HAP-1 (cell line): Measurements from ENCODE around the gene CEP44.

ENCODE experiments used
- DNase-seq, 2 experiments: peaks; one replicate each; pipeline ENCODE4 v3.0.0-alpha.2; 2016 to 2020; ENCODE audit warnings: low spot score in 2 of 2
- H3K27me3 ChIP-seq: fragments of 250-450 bp; sonication (Bioruptor Pico); 2 replicates; pipeline ENCODE4 v1.5.1; 2020; ENCODE audit warnings: low read depth, mild to moderate bottlenecking, moderate library complexity
- H3K36me3 ChIP-seq: fragments of 250-450 bp; sonication (Bioruptor Pico); replicated peaks from 2 replicates; pipeline ENCODE4 v1.5.1; 2020; ENCODE audit warnings: mild to moderate bottlenecking
- H3K4me1 ChIP-seq: fragments of 250-450 bp; sonication (Bioruptor Pico); 2 replicates; pipeline ENCODE4 v1.5.1; 2020; ENCODE audit warnings: mild to moderate bottlenecking
- H3K4me3 ChIP-seq: fragments of 250-450 bp; sonication (Bioruptor Pico); 2 replicates; pipeline ENCODE4 v1.5.1; 2020; ENCODE audit warnings: mild to moderate bottlenecking, moderate library complexity
- H3K9me3 ChIP-seq: fragments of 250-450 bp; sonication (Bioruptor Pico); 2 replicates; pipeline ENCODE4 v1.5.1; 2020; ENCODE audit warnings: mild to moderate bottlenecking, moderate library complexity
- in situ Hi-C: fragments of 300-500 bp; cut with MboI; formaldehyde crosslinking; loops from 3 replicates; pipeline ENCODE4 v1.14.3; 2020; ENCODE audit warnings: low sequenced_read_pairs, inconsistent platforms, mixed read lengths

CEP44 gene

GRCh38 chr4:174318829-174319764 is 35.4 kb downstream of the CEP44 start:
- no peak overlapping the region for H3K4me3 ChIP-seq
- no peaks in the 10 kb centered on the region for H3K27me3 ChIP-seq
- peak in 1 of 2 experiments; percentile 53 for DNase-seq
- H3K9me3 ChIP-seq = no peaks in the 10 kb centered on the region
- in situ Hi-C loops = no loop called here
- H3K4me1 ChIP-seq = no peaks in the 10 kb centered on the region
- peaks cover 15% of the 10 kb centered on the region for H3K36me3 ChIP-seq

DNA sequence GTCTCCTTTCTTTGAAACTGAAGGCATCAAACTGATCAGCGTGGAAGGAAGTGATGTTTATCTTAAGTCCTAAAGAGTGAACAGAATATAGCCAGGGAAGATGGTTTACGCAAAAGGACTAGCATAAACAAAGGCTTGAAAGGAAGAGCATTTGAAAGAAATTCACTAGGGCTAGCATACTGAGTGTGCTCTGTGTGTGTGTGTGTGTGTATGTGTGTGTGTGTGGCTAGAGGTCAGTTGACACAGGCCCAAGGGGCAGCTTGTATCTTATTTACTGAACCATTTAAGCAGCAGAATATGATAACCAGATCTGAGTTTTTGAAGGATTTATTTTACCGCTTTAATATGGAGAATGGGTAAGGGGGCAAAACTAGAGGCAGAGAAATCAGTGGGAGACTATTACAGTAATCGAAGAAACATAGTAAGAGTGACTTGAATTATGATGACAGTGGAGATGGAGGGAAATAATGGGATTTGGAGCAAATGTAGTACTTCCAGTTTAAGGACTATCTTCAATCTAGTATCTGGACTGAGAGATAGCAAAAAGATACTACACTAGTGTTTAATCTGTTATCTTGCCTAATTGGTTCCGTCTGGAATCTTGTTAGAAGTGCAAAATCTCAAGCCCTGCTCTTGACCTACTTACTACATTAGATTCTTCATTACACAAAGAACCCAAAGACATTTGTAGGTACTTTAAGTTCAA is 36.9 kb downstream of the CEP44 start:
- Histone ChIP-seq H3K36me3 (peaks cover 15% of the 10 kb centered on the region), H3K4me1 (no peaks in the 10 kb centered on the region), H3K4me3 (no peak overlapping the region), H3K27me3 (no peaks in the 10 kb centered on the region), H3K9me3 (no peaks in the 10 kb centered on the region)
- no peak for DNase-seq
- in situ Hi-C loops = no loop called here

- in situ Hi-C loops = no loop called here
- no peak overlapping the region for H3K4me3 ChIP-seq
- no peak for DNase-seq
- no peaks in the 10 kb centered on the region for H3K36me3 ChIP-seq
- no peaks in the 10 kb centered on the region for H3K27me3 ChIP-seq
- no peaks in the 10 kb centered on the region for H3K4me1 ChIP-seq
- H3K9me3 ChIP-seq = no peaks in the 10 kb centered on the region
Measured at GRCh38 chr4:174324236-174324635, 40.5 kb downstream of the CEP44 start.

- DNase-seq = no peak
- H3K27me3 ChIP-seq = no peaks in the 10 kb centered on the region
- no peaks in the 10 kb centered on the region for H3K4me1 ChIP-seq
- no peaks in the 10 kb centered on the region for H3K9me3 ChIP-seq
- H3K4me3 ChIP-seq = no peak overlapping the region
- no peaks in the 10 kb centered on the region for H3K36me3 ChIP-seq
- in situ Hi-C loops = no loop called here
Measured at GRCh38 chr4:174324725-174325124, 41.0 kb downstream of the CEP44 start.

DNA sequence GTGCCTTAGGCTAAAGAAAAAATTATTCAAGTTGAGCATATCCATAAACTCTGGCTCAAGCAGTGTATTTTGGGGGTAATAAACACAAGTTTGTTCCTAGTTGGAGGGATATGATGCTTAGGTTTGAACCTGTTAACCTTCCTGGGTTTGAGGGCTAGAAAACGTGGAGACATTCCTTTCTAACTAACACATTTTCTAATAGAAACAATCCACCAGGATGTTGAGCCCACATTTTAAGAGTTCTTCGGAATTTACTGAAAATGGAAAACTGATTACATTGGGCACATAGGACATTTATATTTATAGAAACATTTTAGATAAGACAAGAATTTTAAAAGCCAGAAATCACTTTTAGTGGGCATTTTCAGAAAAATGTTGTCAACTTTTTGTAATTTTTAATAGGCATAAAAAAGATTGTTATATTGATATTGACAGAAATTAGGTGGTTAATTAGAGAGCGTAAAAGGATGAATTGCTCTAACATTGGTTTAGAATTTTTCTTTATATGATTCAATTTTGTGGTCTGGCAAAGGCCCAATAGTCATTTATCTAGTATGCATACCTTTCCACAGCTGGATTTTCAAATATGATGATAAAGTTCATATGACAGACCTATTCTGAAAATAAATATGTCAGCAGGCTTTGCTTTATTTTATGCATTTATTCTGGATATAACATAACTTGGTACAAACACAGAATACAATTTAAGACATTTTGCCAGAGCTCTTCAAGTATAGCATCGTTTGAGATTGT is 49.2 kb downstream of the CEP44 start:
- Histone ChIP-seq H3K36me3 (no peaks in the 10 kb centered on the region), H3K9me3 (no peaks in the 10 kb centered on the region), H3K4me1 (peaks cover 4% of the 10 kb centered on the region; the same call in 1 of the 2 replicates), H3K27me3 (no peaks in the 10 kb centered on the region), H3K4me3 (no peak overlapping the region)
- in situ Hi-C loops = no loop called here
- DNase-seq = no peak

- Histone ChIP-seq H3K36me3 (no peaks in the 10 kb centered on the region), H3K9me3 (no peaks in the 10 kb centered on the region), H3K4me3 (no peak overlapping the region), H3K4me1 (peaks cover 4% of the 10 kb centered on the region; the same call in 1 of the 2 replicates), H3K27me3 (no peaks in the 10 kb centered on the region)
- no peak for DNase-seq
- in situ Hi-C loops = no loop called here
Measured at GRCh38 chr4:174334628-174335027, 50.9 kb downstream of the CEP44 start.

GRCh38 chr4:174340714-174341113 is 57.0 kb downstream of the CEP44 start:
- H3K4me3 ChIP-seq = no peak overlapping the region
- H3K27me3 ChIP-seq = no peaks in the 10 kb centered on the region
- H3K9me3 ChIP-seq = no peaks in the 10 kb centered on the region
- H3K36me3 ChIP-seq = no peaks in the 10 kb centered on the region
- in situ Hi-C loops = no loop called here
- H3K4me1 ChIP-seq = no peaks in the 10 kb centered on the region
- no peak for DNase-seq

DNA sequence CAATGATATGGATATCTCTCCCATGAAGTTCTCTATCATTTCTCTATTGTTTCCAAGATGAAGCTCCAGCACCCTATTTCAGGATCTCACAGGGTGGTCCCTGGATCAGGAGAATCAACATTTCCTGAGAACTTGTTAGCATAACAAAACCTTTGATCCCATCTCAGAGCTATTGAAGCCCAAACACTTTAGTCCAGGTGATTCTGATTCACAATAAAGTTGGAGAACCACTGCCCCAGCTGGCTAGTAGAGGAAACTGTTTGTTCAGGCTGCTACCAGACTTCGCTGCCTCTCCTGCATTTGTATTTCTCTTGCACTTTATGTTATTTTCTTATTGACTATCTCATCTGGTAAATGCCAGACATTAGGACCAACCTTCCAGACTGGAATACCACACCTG is 65.4 kb downstream of the CEP44 start:
- Histone ChIP-seq H3K4me1 (no peaks in the 10 kb centered on the region), H3K4me3 (no peak overlapping the region), H3K36me3 (no peaks in the 10 kb centered on the region), H3K9me3 (no peaks in the 10 kb centered on the region), H3K27me3 (0 out of 2 replicates have a peak, but pooled peaks cover under 1% of the 10 kb centered on the region)
- no peak for DNase-seq
- in situ Hi-C loops = no loop called here

GRCh38 chr4:174352061-174352819 is 68.5 kb downstream of the CEP44 start:
- Histone ChIP-seq H3K9me3 (no peaks in the 10 kb centered on the region), H3K27me3 (0 out of 2 replicates have a peak, but pooled peaks cover 3% of the 10 kb centered on the region), H3K4me3 (no peak overlapping the region), H3K4me1 (no peaks in the 10 kb centered on the region), H3K36me3 (no peaks in the 10 kb centered on the region)
- in situ Hi-C loops = no loop called here
- no peak for DNase-seq

DNA sequence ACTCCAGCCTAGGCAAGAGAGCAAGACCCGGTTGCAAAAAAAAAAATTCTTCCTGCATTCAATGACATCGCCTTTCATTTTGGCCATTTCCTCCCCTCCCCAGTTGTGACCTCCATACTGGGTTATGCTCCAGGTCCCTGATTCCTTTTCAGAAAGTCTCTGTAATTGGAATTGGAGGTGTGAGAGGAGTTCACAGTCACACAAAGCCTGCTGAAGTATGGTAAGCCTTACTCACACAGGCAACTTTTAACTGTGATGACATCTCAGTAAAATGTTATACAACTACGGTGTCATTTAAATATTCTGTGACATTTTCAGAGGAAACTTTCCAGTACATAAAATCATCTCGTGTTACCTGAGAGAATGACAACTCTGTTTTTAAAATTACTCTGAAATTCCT is 73.6 kb downstream of the CEP44 start:
- no peaks in the 10 kb centered on the region for H3K9me3 ChIP-seq
- H3K4me3 ChIP-seq = no peak overlapping the region
- DNase-seq = no peak
- H3K36me3 ChIP-seq = no peaks in the 10 kb centered on the region
- in situ Hi-C loops = no loop called here
- 0 out of 2 replicates have a peak, but pooled peaks cover 3% of the 10 kb centered on the region for H3K27me3 ChIP-seq
- H3K4me1 ChIP-seq = no peaks in the 10 kb centered on the region

DNA sequence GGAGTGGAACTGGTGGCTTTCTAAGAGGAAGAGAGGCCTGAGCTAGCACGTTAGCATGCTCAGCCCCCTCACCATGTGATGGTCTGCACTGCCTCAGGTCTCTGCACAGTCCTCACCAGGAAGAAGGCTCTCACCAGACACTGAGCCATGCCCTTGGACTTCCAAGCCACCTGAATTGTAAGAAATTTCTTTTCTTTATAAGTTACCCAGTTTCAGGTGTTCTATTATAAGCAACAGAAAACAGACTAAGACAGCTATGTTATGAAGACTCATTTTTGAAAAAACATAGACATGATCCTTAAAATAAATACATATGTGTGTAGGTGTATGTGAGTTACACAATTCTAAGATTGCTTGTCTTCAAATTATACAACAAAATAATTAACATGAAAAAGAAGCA is 74.7 kb downstream of the CEP44 start:
- in situ Hi-C loops = no loop called here
- Histone ChIP-seq H3K4me3 (no peak overlapping the region), H3K27me3 (0 out of 2 replicates have a peak, but pooled peaks cover 3% of the 10 kb centered on the region), H3K9me3 (no peaks in the 10 kb centered on the region), H3K36me3 (no peaks in the 10 kb centered on the region), H3K4me1 (no peaks in the 10 kb centered on the region)
- no peak for DNase-seq

DNA sequence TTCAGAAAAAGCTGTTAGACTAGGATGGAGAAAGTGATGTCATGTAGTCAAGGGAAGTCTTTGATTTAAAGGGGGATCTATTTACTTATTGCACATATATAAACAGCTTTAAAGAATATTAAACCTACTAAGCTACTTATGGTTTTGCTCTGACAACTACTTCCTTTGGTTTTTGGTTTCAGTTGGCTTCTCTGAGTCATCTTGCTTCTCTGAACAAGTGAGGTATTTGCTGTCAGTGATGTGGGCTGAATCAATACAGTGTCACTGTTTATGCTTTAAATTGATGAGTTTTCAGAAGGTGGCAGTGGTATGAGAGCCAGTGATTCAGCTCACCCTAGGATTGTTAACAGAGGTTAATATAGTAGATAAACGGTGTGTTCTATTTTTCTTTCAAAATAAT is 75.1 kb downstream of the CEP44 start:
- in situ Hi-C loops = no loop called here

GRCh38 chr4:174362340-174362739 is 78.6 kb downstream of the CEP44 start:
- no peak overlapping the region for H3K4me3 ChIP-seq
- in situ Hi-C loops = loop anchor here (5.0 kb wide), 1 partner anchor 270 kb away; no protein-coding TSS in a partner anchor
- DNase-seq = no peak

More for the DNA sequence above, 75.1 kb downstream of the CEP44 start:
- no peak for DNase-seq
- Histone ChIP-seq H3K4me1 (no peaks in the 10 kb centered on the region), H3K36me3 (no peaks in the 10 kb centered on the region), H3K9me3 (no peaks in the 10 kb centered on the region), H3K27me3 (0 out of 2 replicates have a peak, but pooled peaks cover 3% of the 10 kb centered on the region), H3K4me3 (no peak overlapping the region)

More at GRCh38 chr4:174362340-174362739, 78.6 kb downstream of the CEP44 start:
- Histone ChIP-seq H3K4me1 (no peaks in the 10 kb centered on the region), H3K9me3 (no peaks in the 10 kb centered on the region), H3K36me3 (no peaks in the 10 kb centered on the region), H3K27me3 (no peaks in the 10 kb centered on the region)
